Activated T-helper 2 cell treated with anti-CD3 and anti-CD28 coated beads, Interferon-gamma antibody, Interleukin-2, Interleukin-4, amounts not matched to agents 10 μg/mL and 5 μg/mL and 100 μg/mL, durations not matched to agents 14 hours and 24 hours and 36 hours (primary cell): ENCODE results near the gene PDP2. TPM values are rescaled to one million over a fixed set of nuclear protein-coding genes. Genes with fewer than 3 reads are reported as not detected.

ENCODE experiments used
- DNase-seq: peaks from one replicate; pipeline ENCODE4 v3.0.0; 2021; ENCODE audit warnings: low spot score
- H3K27ac Mint-ChIP-seq: one replicate; pipeline ENCODE4 v1.8.0; 2021; ENCODE audit warnings: mixed read lengths
- H3K27me3 Mint-ChIP-seq: one replicate; pipeline ENCODE4 v1.8.0; 2021; ENCODE audit warnings: low read depth, mixed read lengths
- H3K36me3 Mint-ChIP-seq: one replicate; pipeline ENCODE4 v1.8.0; 2021; ENCODE audit warnings: low read depth, mixed read lengths
- H3K4me1 Mint-ChIP-seq: one replicate; pipeline ENCODE4 v1.8.0; 2021; ENCODE audit warnings: low read depth, mixed read lengths
- H3K4me3 Mint-ChIP-seq: one replicate; pipeline ENCODE4 v1.8.0; 2021; ENCODE audit warnings: low read depth, mild to moderate bottlenecking, moderate library complexity, mixed read lengths
- H3K9me3 Mint-ChIP-seq: one replicate; pipeline ENCODE4 v1.8.0; 2021; ENCODE audit warnings: mixed read lengths
- intact Hi-C: fragments of 100-400 bp; cut with micrococcal nuclease; formaldehyde crosslinking; loops from one replicate; pipeline ENCODE4 v1.15.1; 2023
- total RNA-seq: library from RNA; stranded (reverse); gene quantifications from 2 replicates; pipeline ENCODE4 v1.2.3, GENCODE V29; 2022

The PDP2 gene
- total RNA-seq, 1 donor from 2014 or later: 40.6 TPM

DNA sequence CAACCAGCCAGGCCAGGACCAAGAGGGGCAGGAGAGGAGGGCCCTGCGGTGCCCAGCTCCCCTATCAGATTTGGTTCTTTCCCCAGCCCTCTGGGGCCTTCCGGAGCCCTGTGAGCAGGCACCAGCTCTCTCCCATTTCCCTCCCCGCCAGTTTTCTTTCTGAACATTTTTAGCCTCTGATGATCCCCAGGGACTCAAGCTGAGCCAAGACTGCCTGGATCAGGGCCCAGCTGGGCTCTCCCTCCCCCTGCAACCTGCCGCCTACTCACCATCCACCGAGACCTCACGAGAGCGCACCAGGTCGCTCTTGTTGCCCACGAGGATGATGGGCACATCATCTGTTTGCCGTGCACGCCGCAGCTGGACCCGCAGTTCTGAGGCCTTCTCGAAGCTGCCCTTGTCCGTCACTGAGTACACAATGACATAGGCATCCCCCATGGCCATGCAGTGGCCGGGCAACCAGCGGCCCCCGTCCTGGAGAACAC, 43.0 kb downstream of the PDP2 start:
- Mint-ChIP-seq H3K4me1 (peaks cover 16% of the 10 kb centered on the region), H3K9me3 (no peaks in the 10 kb centered on the region), H3K36me3 (no peaks in the 10 kb centered on the region), H3K27me3 (peaks cover 40% of the 10 kb centered on the region), H3K4me3 (no peak overlapping the region), H3K27ac (no peak overlapping the region)
- intact Hi-C loops: no loop called here
- DNase-seq: no peak

DNA sequence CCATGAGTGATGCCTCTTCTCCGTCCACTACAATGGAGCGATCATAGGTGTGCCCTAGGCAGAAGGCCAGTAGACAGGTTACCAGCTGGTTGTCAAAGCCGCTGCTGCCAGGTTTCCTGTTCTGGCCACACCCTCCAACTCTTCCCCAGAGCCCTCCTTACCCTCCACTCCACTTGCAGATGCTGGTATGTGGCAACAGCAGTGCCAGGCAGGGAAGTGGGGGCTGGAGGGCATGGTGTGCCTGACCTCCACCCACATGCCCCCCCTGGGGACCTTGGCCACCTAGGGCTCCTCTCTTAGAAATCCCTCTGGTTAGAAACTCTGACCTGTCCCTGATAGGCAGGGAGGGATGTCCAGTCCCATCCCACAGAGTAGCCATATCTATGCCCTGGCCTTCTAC, 43.6 kb downstream of the PDP2 start:
- H3K4me1 Mint-ChIP-seq: peaks cover 20% of the 10 kb centered on the region
- H3K27me3 Mint-ChIP-seq: peaks cover 40% of the 10 kb centered on the region
- no peak for DNase-seq
- no peaks in the 10 kb centered on the region for H3K9me3 Mint-ChIP-seq
- H3K4me3 Mint-ChIP-seq: peak overlapping the region; percentile 5
- no peaks in the 10 kb centered on the region for H3K36me3 Mint-ChIP-seq
- no peak overlapping the region for H3K27ac Mint-ChIP-seq
- intact Hi-C loops: no loop called here

DNA sequence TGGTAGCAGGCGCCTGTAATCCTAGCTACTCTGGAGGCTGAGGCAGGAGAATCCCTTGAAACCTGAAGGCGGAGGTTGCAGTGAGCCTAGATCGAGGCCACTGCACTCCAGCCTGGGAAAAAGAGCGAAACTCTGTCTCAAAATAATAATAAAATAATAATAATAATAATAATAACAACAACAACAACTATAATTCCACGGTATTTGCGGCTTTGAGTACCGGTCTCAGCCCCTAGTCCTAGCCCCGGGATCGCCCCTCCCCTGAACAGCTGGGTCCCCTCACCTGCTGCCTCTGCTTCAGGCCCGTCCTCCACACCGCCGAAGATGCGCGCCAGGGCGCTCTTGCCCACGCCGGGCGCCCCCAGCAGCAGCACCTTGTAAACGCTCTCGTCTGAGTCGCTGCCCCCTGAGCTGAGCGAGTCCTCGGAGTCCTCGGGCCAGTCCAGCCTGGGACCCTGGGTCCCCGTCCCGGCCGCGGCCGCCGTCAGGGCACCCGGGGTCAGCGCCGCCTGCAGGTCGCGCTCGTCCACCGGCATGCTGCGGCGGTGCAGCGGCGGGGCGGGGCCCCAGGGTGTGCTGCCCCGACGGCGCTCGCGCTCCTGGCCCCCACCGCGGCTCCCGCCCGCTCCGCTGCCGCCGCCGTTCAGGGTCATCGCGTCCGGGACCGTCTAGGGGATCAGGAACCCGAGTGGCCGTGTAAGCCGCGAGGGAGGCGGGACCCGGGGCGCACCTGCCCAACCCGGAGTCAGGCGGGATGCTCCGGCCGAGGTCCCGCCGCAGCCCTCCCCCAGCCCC, 44.4 kb downstream of the PDP2 start:
- Mint-ChIP-seq H3K9me3 (no peaks in the 10 kb centered on the region), H3K27me3 (peaks cover 36% of the 10 kb centered on the region), H3K4me3 (peak overlapping the region; percentile 13), H3K36me3 (no peaks in the 10 kb centered on the region), H3K4me1 (peaks cover 20% of the 10 kb centered on the region), H3K27ac (no peak overlapping the region)
- intact Hi-C loops: loop anchor here (5.0 kb wide), 2 partner anchors 42 to 92 kb away; partner anchors contain the start of genes NAE1 and PDP2
- DNase-seq: peak; percentile 29

DNA sequence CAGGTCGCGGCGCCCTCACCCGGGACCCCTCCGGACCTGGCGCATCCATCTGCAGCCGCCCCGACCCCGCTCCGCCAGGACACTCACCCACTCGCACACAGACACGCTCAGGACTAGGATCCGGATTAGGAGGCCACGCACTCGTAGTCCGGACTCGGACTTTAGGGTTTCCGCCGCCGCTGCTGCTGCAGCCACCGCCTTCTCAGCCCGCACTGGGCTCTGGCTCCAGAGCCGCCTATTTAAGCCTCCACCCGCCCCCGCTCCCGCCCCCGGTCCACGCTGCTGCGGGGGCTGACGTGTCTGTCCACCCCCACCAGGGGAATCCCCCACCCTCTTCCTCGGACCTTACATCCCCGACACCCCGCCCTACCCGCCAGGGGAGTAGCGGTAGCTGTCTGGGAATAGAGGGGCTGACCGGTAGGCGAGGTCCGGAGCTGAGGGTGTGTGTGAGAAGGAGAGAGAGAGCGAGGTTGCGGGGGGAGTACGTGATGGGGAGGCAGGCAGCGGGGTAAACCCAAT, 45.1 kb downstream of the PDP2 start, which contains the start of gene RRAD:
RRAD (minus strand) TSS at position 214 of the 519 bp plus-strand sequence. CDS start 356 bp downstream, outside the sequence.
- Mint-ChIP-seq H3K4me3 (peak within 1 kb of the TSS; percentile 69), H3K9me3 (no peaks in the 10 kb centered on the region), H3K27me3 (peaks cover 30% of the 10 kb centered on the region), H3K27ac (no peak within 1 kb of the TSS), H3K4me1 (peaks cover 20% of the 10 kb centered on the region), H3K36me3 (no peaks in the 10 kb centered on the region)
- no peak for DNase-seq
- intact Hi-C loops: loop anchor here (5.0 kb wide), 2 partner anchors 43 to 93 kb away; partner anchors contain the start of genes NAE1 and PDP2

DNA sequence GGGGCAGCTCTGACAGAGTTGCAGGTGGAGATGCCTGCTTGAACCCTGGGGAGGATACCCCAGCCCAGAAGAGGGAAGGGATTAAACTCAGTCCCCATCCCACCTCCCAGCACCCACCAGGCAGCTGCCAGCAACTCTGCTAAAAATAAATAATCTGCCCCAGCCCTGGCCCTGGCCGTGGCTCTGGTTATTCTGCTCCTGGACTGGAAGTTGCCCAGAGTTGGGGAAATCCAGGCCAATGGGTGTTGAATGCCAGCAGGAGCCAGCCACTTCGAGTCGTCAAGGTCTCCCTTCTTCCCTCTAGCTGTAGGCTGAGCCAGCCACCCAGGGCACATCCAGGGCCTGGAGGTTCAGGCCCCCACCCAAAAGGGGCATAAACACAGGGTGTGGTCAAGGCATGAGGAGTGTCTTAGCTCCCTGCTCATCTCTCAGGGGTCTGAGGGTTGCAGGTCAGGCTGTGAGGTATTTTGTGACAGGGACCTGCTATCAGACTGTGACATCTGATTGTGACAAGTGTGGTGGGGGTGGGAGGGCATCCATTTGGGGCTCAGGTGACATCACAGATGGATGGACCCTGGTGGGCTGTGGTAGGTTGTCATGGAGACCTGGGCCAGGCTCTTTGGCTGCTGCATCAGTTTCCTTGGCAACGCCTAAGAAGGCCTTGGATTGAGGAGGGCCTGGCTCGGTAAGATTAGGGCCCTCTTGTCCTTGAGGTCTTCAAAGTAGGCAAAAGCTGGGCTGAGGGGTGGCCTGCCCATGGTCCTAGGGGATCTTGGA, 46.0 kb downstream of the PDP2 start:
- Mint-ChIP-seq H3K4me3 (peak overlapping the region; percentile 13), H3K4me1 (peaks cover 20% of the 10 kb centered on the region), H3K27ac (no peak overlapping the region), H3K9me3 (no peaks in the 10 kb centered on the region), H3K36me3 (peaks cover under 1% of the 10 kb centered on the region), H3K27me3 (peaks cover 28% of the 10 kb centered on the region)
- intact Hi-C loops: loop anchor here (5.0 kb wide), 2 partner anchors 44 to 94 kb away; partner anchors contain the start of genes NAE1 and PDP2
- DNase-seq: no peak

DNA sequence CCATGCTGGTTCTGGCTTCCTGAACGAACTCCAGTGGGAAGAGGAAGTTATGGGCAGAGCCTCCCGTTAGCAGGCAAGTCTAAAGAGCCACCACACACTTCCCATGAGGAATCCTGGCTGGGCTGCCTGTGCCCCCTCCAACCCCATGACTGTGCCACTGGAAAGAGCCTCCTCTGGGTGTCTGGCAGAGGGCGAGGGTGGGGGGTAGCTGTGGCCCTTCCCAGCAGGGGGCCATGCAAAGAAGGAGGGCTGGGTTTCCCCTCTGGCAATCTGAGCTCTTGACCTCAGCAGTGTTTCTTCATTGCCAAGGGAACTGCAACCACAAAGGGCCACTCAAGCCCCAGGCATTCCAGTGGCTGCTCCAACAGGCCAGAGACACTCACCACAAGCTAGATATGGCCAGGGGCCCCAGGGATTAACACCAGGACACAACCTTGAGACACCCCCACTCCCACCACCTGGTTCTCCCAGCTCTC, 46.7 kb downstream of the PDP2 start:
- H3K27ac Mint-ChIP-seq: no peak overlapping the region
- peaks cover 7% of the 10 kb centered on the region for H3K36me3 Mint-ChIP-seq
- intact Hi-C loops: loop anchor here (5.0 kb wide), 2 partner anchors 45 to 95 kb away; partner anchors contain the start of genes NAE1 and PDP2

DNA sequence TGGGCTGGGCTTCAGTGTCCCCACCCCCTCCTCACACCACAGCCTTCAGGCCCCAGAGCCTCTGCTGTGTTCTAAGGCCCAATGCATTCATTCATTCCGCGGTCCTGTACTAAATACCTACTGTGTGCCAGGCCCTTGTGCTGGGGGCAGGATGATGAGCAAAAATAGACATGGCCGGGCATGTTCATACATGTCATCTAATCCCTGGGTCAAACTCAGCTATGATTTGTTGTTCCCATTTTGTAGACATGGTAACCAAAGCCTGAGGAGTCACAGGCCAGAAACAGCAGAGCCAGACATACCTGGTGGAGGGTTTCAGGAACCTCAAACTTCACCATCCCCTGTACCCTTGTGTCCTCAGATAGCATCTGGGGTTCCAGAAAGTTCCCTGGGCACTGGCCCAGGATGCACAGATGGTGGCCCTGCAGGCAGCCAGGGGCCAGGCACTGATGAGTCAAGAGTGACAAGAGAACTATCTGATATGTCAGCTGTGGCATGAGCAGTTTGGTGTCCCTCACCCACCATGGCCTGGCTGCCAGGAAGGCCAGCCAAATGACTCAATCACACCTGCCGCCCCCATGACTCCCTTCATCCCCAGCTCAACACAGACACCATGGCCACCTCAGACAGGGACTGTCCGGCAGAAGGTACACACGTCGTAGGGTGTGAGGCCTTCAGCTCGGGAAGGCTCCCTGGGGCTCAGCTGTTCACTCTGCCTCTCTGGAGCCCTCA, 47.8 kb downstream of the PDP2 start:
- no peak for DNase-seq
- no peaks in the 10 kb centered on the region for H3K9me3 Mint-ChIP-seq
- H3K27me3 Mint-ChIP-seq: peaks cover 25% of the 10 kb centered on the region
- peaks cover 17% of the 10 kb centered on the region for H3K36me3 Mint-ChIP-seq
- H3K27ac Mint-ChIP-seq: no peak overlapping the region
- intact Hi-C loops: loop anchor here (1.0 to 5.0 kb wide), 3 partner anchors 33 to 96 kb away; partner anchors contain the start of genes NAE1 and PDP2
- peaks cover 35% of the 10 kb centered on the region for H3K4me1 Mint-ChIP-seq
- no peak overlapping the region for H3K4me3 Mint-ChIP-seq

More for the DNA sequence above, 46.7 kb downstream of the PDP2 start:
- H3K9me3 Mint-ChIP-seq: no peaks in the 10 kb centered on the region
- peaks cover 25% of the 10 kb centered on the region for H3K4me1 Mint-ChIP-seq
- peaks cover 27% of the 10 kb centered on the region for H3K27me3 Mint-ChIP-seq
- no peak for DNase-seq
- no peak overlapping the region for H3K4me3 Mint-ChIP-seq

DNA sequence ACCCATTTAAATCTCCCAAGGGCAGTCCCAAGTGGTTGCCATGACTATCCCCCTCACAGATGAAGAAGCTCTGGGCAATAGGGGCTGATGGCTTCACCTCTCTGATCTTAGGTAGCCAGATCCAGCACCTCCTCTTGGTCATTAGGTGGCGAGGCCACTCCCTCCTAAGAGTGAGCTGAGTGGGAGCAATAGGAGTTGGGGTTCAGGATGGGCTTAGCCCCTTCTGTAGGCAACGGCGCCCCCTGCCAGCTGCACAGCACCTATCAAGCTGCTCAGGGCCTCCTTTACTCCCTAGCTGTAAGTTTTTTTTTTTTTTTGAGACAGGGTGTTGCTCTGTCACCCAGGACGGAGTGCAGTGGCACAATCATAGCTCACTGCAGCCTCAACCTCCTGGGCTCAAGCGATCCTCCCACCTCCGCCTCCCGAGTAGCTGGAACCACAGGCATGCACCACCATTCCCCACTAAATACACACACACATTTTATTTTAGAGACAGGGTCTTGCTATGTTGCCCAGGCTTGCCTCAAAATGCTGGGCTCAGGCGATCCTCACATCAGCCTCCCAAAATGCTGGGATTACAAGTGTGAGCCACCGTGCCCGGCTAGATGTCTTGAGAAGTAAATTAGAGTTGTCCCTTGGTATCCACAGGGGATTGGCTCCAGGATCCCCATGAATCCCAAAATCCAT, 48.5 kb downstream of the PDP2 start:
- intact Hi-C loops: loop anchor here (1.0 to 5.0 kb wide), 3 partner anchors 34 to 97 kb away; partner anchors contain the start of genes NAE1 and PDP2
- DNase-seq: no peak
- peaks cover 24% of the 10 kb centered on the region for H3K36me3 Mint-ChIP-seq
- H3K4me3 Mint-ChIP-seq: no peak overlapping the region
- no peaks in the 10 kb centered on the region for H3K9me3 Mint-ChIP-seq
- peaks cover 40% of the 10 kb centered on the region for H3K4me1 Mint-ChIP-seq
- no peak overlapping the region for H3K27ac Mint-ChIP-seq
- H3K27me3 Mint-ChIP-seq: peaks cover 17% of the 10 kb centered on the region

DNA sequence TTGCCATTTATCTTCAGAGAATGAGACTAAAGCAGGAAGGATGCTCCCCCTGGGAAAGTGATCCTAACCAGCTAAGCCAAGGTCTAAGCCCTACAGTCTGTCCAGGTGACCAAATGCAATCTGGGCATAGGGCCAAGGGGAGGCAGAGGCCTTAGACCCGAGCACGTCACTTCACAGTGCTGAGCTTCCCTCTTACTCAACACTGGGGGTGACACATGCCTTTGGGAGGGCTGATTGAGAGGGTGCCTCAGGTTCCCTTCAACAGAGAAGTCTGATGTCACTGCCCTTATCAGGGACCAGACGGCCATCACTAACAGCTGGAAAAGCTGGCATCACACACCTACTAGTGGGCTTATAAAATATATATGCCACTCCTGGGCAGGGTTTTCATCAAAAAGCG, 49.9 kb downstream of the PDP2 start:
- Mint-ChIP-seq H3K4me1 (peaks cover 40% of the 10 kb centered on the region), H3K4me3 (no peak overlapping the region), H3K36me3 (peaks cover 28% of the 10 kb centered on the region), H3K27ac (no peak overlapping the region), H3K27me3 (peaks cover 14% of the 10 kb centered on the region), H3K9me3 (no peaks in the 10 kb centered on the region)
- DNase-seq: no peak
- intact Hi-C loops: no loop called here

DNA sequence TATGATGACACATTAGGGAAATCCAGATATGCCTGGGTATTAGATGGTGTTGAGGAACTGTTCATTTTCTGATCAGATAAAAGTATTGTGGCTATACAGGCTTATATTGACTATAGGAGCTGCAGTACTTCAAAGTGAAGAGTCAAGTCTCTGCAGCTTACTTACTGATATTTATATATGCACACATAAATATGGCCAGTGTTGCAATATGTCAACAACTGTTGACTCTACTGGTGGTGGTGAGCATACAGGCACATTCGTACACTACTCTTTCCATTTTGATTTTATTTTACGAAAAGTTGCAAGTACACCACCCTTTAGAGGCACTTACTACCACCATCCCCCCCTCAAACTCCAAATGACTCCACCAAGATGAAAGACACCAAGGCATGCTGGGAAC, 51.4 kb downstream of the PDP2 start:
- Mint-ChIP-seq H3K36me3 (peaks cover 34% of the 10 kb centered on the region), H3K4me3 (peak overlapping the region; percentile 67), H3K9me3 (no peaks in the 10 kb centered on the region), H3K27me3 (no peaks in the 10 kb centered on the region), H3K27ac (peak overlapping the region; percentile 29), H3K4me1 (peaks cover 48% of the 10 kb centered on the region)
- DNase-seq: no peak
- intact Hi-C loops: no loop called here

DNA sequence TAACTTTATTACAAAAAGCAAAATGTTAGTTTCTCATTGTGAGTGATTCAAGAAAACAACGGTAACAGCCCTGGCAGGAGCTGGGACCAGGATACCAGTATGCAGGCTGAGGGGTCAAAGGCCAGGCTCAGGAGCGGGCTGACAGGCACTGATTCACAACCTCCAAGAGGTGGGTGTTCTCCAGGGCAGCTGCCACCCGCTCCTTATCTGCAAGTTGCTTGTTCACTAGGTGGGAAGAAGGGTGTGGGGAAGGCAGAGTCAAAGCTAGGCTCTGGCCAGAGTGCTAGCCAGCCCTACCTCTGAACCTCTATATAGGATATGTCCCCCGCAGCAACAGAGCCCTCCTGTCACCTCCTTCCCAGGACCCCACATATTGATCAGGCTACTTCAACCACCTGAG, 51.8 kb downstream of the PDP2 start:
- DNase-seq: no peak
- Mint-ChIP-seq H3K4me1 (peaks cover 51% of the 10 kb centered on the region), H3K27ac (peak overlapping the region; percentile 29), H3K36me3 (peaks cover 36% of the 10 kb centered on the region), H3K27me3 (no peaks in the 10 kb centered on the region), H3K4me3 (peak overlapping the region; percentile 94), H3K9me3 (no peaks in the 10 kb centered on the region)
- intact Hi-C loops: no loop called here
